AG09319 (cell line): Measurements from ENCODE around the gene LINGO1.

ENCODE experiments used
- DNase-seq: peaks from one replicate; pipeline ENCODE4 v3.0.0-alpha.2; 2010; ENCODE audit warnings: low read depth; ENCODE audit errors: extremely low read depth
- TF ChIP-seq, protein P1 (sequence below): IDR thresholded peaks from 2 replicates; pipeline ENCODE4 v1.5.1; 2011; ENCODE audit warnings: low read depth, mild to moderate bottlenecking, inconsistent platforms, low read length, moderate library complexity

The LINGO1 gene

DNA sequence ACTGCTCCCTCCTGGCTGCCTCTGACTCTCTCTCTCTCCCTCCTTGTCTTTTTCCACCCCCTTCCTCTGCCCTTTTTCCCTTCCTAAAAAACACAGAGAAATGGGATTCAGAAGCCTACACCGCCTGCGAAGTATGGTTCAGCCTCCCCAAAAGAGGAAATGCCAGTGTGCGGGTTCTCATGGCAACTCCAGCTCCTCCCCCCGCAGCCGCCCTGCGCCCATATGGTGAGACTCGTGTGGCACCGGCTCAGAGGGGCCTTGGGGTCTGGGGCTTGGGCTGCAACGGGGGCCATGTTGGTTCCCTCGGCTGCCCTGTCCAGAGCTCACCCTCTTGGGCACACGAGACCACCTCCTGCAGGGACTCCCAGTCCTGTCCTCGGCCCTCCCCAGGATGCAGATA, 23.6 kb upstream of the LINGO1 start:
- TF ChIP-seq, protein P1, sequence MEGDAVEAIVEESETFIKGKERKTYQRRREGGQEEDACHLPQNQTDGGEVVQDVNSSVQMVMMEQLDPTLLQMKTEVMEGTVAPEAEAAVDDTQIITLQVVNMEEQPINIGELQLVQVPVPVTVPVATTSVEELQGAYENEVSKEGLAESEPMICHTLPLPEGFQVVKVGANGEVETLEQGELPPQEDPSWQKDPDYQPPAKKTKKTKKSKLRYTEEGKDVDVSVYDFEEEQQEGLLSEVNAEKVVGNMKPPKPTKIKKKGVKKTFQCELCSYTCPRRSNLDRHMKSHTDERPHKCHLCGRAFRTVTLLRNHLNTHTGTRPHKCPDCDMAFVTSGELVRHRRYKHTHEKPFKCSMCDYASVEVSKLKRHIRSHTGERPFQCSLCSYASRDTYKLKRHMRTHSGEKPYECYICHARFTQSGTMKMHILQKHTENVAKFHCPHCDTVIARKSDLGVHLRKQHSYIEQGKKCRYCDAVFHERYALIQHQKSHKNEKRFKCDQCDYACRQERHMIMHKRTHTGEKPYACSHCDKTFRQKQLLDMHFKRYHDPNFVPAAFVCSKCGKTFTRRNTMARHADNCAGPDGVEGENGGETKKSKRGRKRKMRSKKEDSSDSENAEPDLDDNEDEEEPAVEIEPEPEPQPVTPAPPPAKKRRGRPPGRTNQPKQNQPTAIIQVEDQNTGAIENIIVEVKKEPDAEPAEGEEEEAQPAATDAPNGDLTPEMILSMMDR = no peak
- DNase-seq = no peak

DNA sequence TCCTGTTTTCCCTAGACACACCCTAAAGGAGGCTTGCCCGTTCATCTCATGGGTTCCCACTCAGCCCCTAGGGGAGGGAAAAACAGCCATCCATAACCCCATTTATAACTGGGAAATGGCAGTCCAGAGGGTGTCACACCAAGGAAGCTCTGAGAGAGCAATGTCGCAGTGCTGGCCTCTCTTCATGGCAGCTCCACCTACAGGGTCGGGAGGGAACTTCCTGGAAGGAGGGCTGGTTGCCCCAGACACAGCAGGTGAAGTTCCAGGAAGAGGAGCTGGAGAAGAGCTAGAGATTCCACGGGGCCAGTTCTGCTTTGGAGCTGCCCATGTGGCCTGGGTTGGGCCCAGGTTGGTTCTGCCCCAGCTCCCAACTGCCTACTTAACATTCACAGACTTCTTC, 22.3 kb upstream of the LINGO1 start:
- no peak for DNase-seq
- TF ChIP-seq, protein P1 = no peak; the same call in none of the 2 replicates

- no peak for DNase-seq
- TF ChIP-seq, protein P1 = no peak
These were observed 21.2 kb upstream of the LINGO1 start for GRCh38 chr15:77653832-77654480.

GRCh38 chr15:77650265-77650664, 17.6 kb upstream of the LINGO1 start:
- DNase-seq = no peak
- TF ChIP-seq, protein P1 = peak; percentile 28

- DNase-seq = no peak
- TF ChIP-seq, protein P1 = no peak
These were observed 16.9 kb upstream of the LINGO1 start for GRCh38 chr15:77649610-77650009.

- TF ChIP-seq, protein P1 = no peak
These were observed 16.3 kb upstream of the LINGO1 start for GRCh38 chr15:77649017-77649416.

GRCh38 chr15:77647961-77648360, 15.2 kb upstream of the LINGO1 start:
- TF ChIP-seq, protein P1 = no peak
- DNase-seq = no peak

More at GRCh38 chr15:77649017-77649416, 16.3 kb upstream of the LINGO1 start:
- DNase-seq = no peak
